Upper lobe of left lung (tissue), 6 donors: ENCODE measurements around the gene MTCL1. TPM values are rescaled to one million over a fixed set of nuclear protein-coding genes. Genes with fewer than 3 reads are reported as not detected.

Source experiments
- ATAC-seq, 2 donors: fragments of 200-7000 bp; cut with Tn5 transposase; one replicate each; pipeline ENCODE4 v1.9.1; 2022; ENCODE audit warnings: mild to moderate bottlenecking in 2 of 2, moderate library complexity in 2 of 2; ENCODE audit not compliant: low FRiP score in 2 of 2
- DNase-seq, 2 donors: peaks; one replicate each; pipeline ENCODE4 v3.0.0-alpha.2; 2019 to 2020
- H3K27ac ChIP-seq, 4 donors: fragments of 200-600 bp; sonication (generic); one replicate each; pipeline ENCODE4 v1.5.1; 2016 to 2019
- H3K27me3 ChIP-seq, 4 donors: fragments of 200-600 bp; sonication (generic); one replicate each; pipeline ENCODE4 v1.5.1; 2017 to 2019
- H3K36me3 ChIP-seq, 4 donors: fragments of 200-600 bp; sonication (generic); one replicate each; pipeline ENCODE4 v1.5.1; 2016 to 2019
- H3K4me1 ChIP-seq, 4 donors: fragments of 200-600 bp; sonication (generic); one replicate each; pipeline ENCODE4 v1.5.1; 2018 to 2019
- H3K4me3 ChIP-seq, 4 donors: fragments of 200-600 bp; sonication (generic); one replicate each; pipeline ENCODE4 v1.5.1; 2017 to 2019; ENCODE audit warnings: mild to moderate bottlenecking in 2 of 4, moderate library complexity in 1 of 4
- H3K9me3 ChIP-seq, 4 donors: fragments of 200-600 bp; sonication (generic); one replicate each; pipeline ENCODE4 v1.5.1; 2018 to 2019
- CTCF ChIP-seq, 6 experiments: fragments of 450-650 bp in 4 of 6; fragments of 200-600 bp in 2 of 6; sonication (generic) in 2 of 6; IDR thresholded peaks; one replicate each; pipeline ENCODE4 v1.5.1; 2016 to 2019; ENCODE audit warnings: antibody characterized with exemption in 6 of 6
- EP300 ChIP-seq, 4 donors: sonication (generic); formaldehyde crosslinking; IDR thresholded peaks; one replicate each; pipeline ENCODE4 v1.5.1; 2017; ENCODE audit warnings: antibody characterized with exemption in 4 of 4, control low read depth in 2 of 4
- POLR2A ChIP-seq, 4 donors: fragments of 450-650 bp; IDR thresholded peaks; one replicate each; pipeline ENCODE4 v1.5.1; 2016 to 2017; ENCODE audit warnings: antibody characterized with exemption in 4 of 4, mild to moderate bottlenecking in 2 of 4
- POLR2AphosphoS5 ChIP-seq, 2 donors: sonication (generic); formaldehyde crosslinking; IDR thresholded peaks; one replicate each; pipeline ENCODE4 v1.5.1; 2017; ENCODE audit warnings: antibody characterized with exemption in 2 of 2
- WGBS, 2 donors: methylation state at CpG; one replicate each; pipeline ENCODE4 v1.1.5; 2017 to 2018; 5-methylcytosine and 5-hydroxymethylcytosine counted together
- total RNA-seq, 6 donors: library from RNA; depleted of rRNA in 4 of 6; stranded (reverse); fragments of >200 nt in 4 of 6; gene quantifications; one replicate each; pipeline versions ENCODE4 v1.1.0 to v1.2.1, GENCODE V29; 2016 to 2021
- donor health status: DM: no; HTN: no; CAD: no; lungs with moderate emphysema.
- donor health status: DM: no; HTN: yes; CAD: no; lungs with severe emphysema.

MTCL1 gene
- 10 to 100 TPM in 2 of 6 donors, 1 to 10 TPM in 4; 4.5 to 17.9 (median 8.1) TPM for total RNA-seq

DNA sequence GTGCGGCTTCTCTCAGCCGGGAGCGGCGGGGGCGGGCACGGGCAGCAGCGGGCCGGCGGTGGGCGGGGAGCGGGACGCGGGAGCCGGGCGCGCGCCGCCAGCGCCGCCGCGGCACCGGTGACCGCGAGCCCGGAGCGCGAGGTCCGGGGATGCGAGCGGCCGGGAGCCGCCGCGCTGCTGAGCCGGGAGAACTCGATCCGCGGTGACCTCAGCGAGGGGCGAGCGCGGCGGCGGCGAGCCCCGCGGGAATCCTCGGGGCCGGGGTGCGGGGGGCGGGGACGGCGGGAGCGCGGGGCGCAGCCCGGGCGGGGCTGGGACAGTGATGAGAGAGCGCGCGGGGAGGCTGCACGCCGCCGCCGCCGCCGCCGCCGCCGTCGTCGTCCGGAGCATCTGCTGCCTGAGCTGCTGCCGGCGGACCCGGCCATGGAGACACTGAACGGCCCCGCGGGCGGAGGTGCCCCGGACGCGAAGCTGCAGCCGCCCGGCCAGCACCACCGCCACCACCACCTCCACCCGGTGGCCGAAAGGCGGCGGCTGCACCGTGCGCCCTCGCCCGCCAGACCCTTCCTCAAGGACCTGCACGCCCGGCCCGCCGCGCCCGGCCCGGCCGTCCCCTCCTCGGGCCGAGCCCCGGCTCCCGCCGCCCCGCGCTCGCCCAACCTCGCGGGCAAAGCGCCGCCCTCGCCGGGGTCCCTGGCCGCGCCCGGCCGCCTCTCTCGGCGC is at the start of gene MTCL1:
Gene MTCL1 (plus strand): TSS at position 319 of the 723 bp plus-strand sequence. CDS start 105 bp downstream, at position 424.
- Histone ChIP-seq H3K4me1 (peaks cover 23 to 28% (median 26%) of the 10 kb centered on the region in 4 donors), H3K9me3 (no peaks in the 10 kb centered on the region), H3K36me3 (no peaks in the 10 kb centered on the region), H3K27me3 (peaks cover 0 to 13% (median 10%) of the 10 kb centered on the region in 4 donors), H3K4me3 (peak within 1 kb of the TSS; percentile 70 to 96 (median 74)), H3K27ac (peak within 1 kb of the TSS; percentile 74 to 86 (median 84))
- ATAC-seq, result peak in 1 of 2 donors; percentile 45
- TF ChIP-seq POLR2A (IDR thresholded peaks at IDR 0.05), result no peak
- TF ChIP-seq CTCF (IDR thresholded peaks at IDR 0.05), result peak in 2 of 6 experiments; percentile 27 to 29
- no peak for TF ChIP-seq POLR2AphosphoS5 (IDR thresholded peaks at IDR 0.05)
- TF ChIP-seq EP300 (IDR thresholded peaks at IDR 0.05), result no peak
- WGBS, 2 donors, result no CpG with 5 or more reads among the region's 123 CpGs
- peak in 1 of 2 donors; percentile 22 for DNase-seq

GRCh38 chr18:8656232-8656631 is 49.1 kb upstream of the MTCL1 start:
- Histone ChIP-seq H3K4me3 (no peak overlapping the region), H3K9me3 (no peaks in the 10 kb centered on the region), H3K4me1 (no peaks in the 10 kb centered on the region), H3K27ac (no peak overlapping the region), H3K27me3 (no peaks in the 10 kb centered on the region), H3K36me3 (no peaks in the 10 kb centered on the region)
- ATAC-seq, result no peak
- 80 to 84% methylated on average over 6 of the region's 6 CpGs for WGBS, 2 donors
- TF ChIP-seq POLR2AphosphoS5 (IDR thresholded peaks at IDR 0.05) (no peak), EP300 (IDR thresholded peaks at IDR 0.05) (no peak), CTCF (IDR thresholded peaks at IDR 0.05) (no peak), POLR2A (IDR thresholded peaks at IDR 0.05) (no peak)
- no peak for DNase-seq

- Histone ChIP-seq H3K4me1 (no peaks in the 10 kb centered on the region), H3K27ac (no peak overlapping the region), H3K9me3 (no peaks in the 10 kb centered on the region), H3K36me3 (no peaks in the 10 kb centered on the region), H3K27me3 (no peaks in the 10 kb centered on the region), H3K4me3 (no peak overlapping the region)
- ATAC-seq (no peak), DNase-seq (no peak)
- TF ChIP-seq POLR2AphosphoS5 (IDR thresholded peaks at IDR 0.05) (no peak), CTCF (IDR thresholded peaks at IDR 0.05) (no peak), POLR2A (IDR thresholded peaks at IDR 0.05) (no peak), EP300 (IDR thresholded peaks at IDR 0.05) (no peak)
- WGBS, 2 donors, result 81 to 85% methylated on average over 12 to 13 of the region's 14 CpGs
Measured at GRCh38 chr18:8657050-8657820, 48.1 kb upstream of the MTCL1 start.

- no peaks in the 10 kb centered on the region for H3K4me1 ChIP-seq
- H3K27me3 ChIP-seq, result no peaks in the 10 kb centered on the region
- ATAC-seq, result no peak
- H3K4me3 ChIP-seq, result no peak overlapping the region
- H3K36me3 ChIP-seq, result no peaks in the 10 kb centered on the region
- DNase-seq, result no peak
- 44 to 57% methylated on average over 13 to 14 of the region's 14 CpGs for WGBS, 2 donors
- no peak for TF ChIP-seq POLR2AphosphoS5 (IDR thresholded peaks at IDR 0.05)
- TF ChIP-seq POLR2A (IDR thresholded peaks at IDR 0.05), result no peak
- no peak for TF ChIP-seq EP300 (IDR thresholded peaks at IDR 0.05)
- no peak for TF ChIP-seq CTCF (IDR thresholded peaks at IDR 0.05)
- H3K9me3 ChIP-seq, result no peaks in the 10 kb centered on the region
- no peak overlapping the region for H3K27ac ChIP-seq
Measured at GRCh38 chr18:8657873-8658470, 47.4 kb upstream of the MTCL1 start.
